Stomach smooth muscle (tissue), 2 donors: Measurements from ENCODE around the gene GPHA2.

Experiments used
- H3K27ac ChIP-seq: one replicate; pipeline ENCODE4 v1.7.0; 2013; ENCODE audit warnings: mild to moderate bottlenecking, low read length, inconsistent platforms
- H3K27me3 ChIP-seq, 2 donors: one replicate each; pipeline ENCODE4 v1.7.0; 2013; ENCODE audit warnings: low read length in 2 of 2; ENCODE audit not compliant: insufficient read depth in 2 of 2, control insufficient read depth in 1 of 2
- H3K36me3 ChIP-seq, 2 donors: one replicate each; pipeline ENCODE4 v1.7.0; 2013; ENCODE audit warnings: low read length in 2 of 2; ENCODE audit not compliant: control insufficient read depth in 2 of 2, insufficient read depth in 2 of 2
- H3K4me1 ChIP-seq: one replicate; pipeline ENCODE4 v1.7.0; 2013; ENCODE audit warnings: low read length; ENCODE audit not compliant: control insufficient read depth, insufficient read depth
- H3K4me3 ChIP-seq, 2 donors: one replicate each; pipeline ENCODE4 v1.7.0; 2013; ENCODE audit warnings: low read length in 2 of 2
- H3K9ac ChIP-seq, 2 donors: one replicate each; pipeline ENCODE4 v1.7.0; 2013; ENCODE audit warnings: low read length in 2 of 2, mild to moderate bottlenecking in 1 of 2
- H3K9me3 ChIP-seq, 2 donors: one replicate each; pipeline ENCODE4 v1.7.0; 2013; ENCODE audit warnings: low read length in 2 of 2; ENCODE audit not compliant: control insufficient read depth in 2 of 2
- donor health status: healthy.
- donor health status: Pancreatic carcinoma.

The GPHA2 gene

DNA sequence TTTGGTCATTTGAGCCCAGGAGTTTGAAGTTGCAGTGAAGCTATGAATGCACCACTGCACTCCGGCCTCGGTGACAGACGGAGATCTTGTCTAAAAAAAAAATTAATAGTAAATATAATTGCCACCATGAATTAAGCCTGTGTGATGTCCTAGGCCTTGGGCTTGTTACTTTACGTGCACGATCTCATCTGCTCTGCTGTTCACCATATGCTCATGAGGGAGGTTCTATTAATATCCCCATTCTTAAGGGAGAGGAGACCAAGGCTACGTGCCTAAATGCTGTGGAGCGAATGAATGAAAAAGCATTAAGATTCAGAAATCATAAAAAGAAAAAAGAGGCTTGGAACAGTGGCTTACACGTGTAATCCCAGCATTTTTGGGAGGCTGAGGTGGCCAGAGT, 16.1 kb downstream of the GPHA2 start:
- no peaks in the 10 kb centered on the region for H3K36me3 ChIP-seq
- H3K27ac ChIP-seq = no peak overlapping the region
- H3K4me3 ChIP-seq = no peak overlapping the region
- peaks cover 40% of the 10 kb centered on the region for H3K4me1 ChIP-seq
- no peaks in the 10 kb centered on the region for H3K9me3 ChIP-seq
- H3K9ac ChIP-seq = no peak overlapping the region
- no peaks in the 10 kb centered on the region for H3K27me3 ChIP-seq

DNA sequence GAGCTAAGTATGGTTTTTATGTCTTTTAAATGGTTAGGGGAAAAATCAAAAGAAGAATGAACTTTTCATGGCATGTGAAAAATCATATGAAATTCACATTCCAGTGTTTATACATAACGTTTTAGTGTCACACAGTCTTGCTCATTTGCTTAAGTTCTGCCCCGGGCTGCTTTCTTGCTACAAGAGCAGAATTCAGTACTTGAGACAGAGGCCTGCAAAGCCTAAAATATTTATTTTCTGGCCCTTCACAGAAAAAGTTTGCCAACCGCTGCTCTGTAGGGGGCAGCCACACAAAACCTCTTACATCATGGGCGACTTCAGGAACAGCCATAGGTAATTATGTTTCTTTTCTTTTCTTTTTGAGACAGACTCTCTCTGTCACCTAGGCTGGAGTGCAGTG, 17.7 kb downstream of the GPHA2 start:
- Histone ChIP-seq H3K36me3 (peaks cover 7 to 9% of the 10 kb centered on the region in 2 donors), H3K9ac (peak overlapping the region; percentile 66 to 68), H3K27me3 (no peaks in the 10 kb centered on the region), H3K27ac (peak overlapping the region; percentile 56), H3K9me3 (no peaks in the 10 kb centered on the region), H3K4me3 (peak overlapping the region; percentile 71 to 100), H3K4me1 (peaks cover 26% of the 10 kb centered on the region)

DNA sequence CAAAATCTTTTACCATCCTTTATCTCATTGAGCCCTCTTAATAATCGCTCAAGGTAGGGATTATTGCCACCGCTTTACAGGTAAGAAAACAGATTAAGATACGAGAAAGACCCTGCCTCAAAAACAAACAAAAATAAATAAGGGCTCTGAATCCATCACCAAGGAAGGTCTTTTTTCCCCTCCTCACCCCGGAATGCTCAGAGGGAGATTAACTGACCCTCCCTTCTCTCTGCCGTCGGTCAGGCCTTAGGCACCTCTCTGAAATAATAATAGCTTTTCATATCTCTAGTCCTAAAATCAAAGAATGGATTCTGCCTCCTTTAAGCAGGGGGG, 18.1 kb downstream of the GPHA2 start:
- Histone ChIP-seq H3K9ac (peak overlapping the region; percentile 66 to 68), H3K36me3 (peaks cover 10 to 12% of the 10 kb centered on the region in 2 donors), H3K4me3 (peak overlapping the region; percentile 71 to 100), H3K9me3 (no peaks in the 10 kb centered on the region), H3K27ac (peak overlapping the region; percentile 56), H3K27me3 (no peaks in the 10 kb centered on the region), H3K4me1 (peaks cover 26% of the 10 kb centered on the region)

DNA sequence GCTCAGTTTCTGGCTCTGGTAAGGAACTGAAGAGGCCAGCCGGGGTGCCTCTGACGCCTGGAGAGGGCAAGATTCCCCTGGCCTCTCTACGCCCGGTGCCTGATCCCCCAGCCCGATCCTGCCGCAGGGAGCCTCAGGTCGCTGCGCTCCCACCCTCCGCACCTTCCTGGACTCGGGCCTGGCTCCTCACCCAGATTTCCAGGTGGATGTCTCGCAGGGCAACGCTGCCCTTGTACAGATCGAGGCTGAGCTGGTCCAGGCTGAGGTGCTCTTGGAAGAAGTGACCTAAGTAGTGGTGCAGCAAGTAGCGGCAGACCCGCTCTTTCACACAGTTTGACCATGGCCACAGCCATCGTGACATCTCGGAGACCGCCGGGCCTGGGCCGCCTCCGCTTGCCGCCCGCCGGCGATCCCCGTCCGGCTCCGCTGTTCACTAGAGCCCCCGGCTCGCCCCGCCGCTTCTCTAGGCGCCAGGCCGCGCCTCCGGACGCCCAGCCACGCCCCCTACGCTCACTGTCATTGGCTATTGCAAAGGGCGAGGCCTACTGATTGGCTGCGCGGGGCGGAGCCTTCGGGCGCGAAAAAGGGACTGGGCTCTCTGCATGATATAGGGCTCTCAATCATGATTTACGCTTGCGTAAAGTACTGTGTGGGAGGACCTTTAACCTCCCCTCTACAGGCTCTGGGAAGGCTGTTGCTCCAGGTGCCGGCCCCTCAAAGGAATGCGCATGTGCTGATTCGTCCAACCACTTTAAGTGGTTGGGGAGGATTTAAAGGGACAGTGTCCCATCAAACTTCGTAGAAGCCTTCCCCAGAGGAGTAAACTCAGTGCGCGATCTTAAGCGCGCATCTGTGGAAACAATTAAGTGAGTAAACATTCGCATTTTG, 18.7 kb downstream of the GPHA2 start, which contains the start of gene ATG2A:
TSS of gene ATG2A (minus strand) at position 435 of the 888 bp plus-strand sequence. CDS start at position 361, 74 bp downstream.
- peaks cover 10 to 18% of the 10 kb centered on the region in 2 donors for H3K36me3 ChIP-seq
- no peaks in the 10 kb centered on the region for H3K27me3 ChIP-seq
- H3K4me3 ChIP-seq = peak within 1 kb of the TSS; percentile 95 to 100
- peak within 1 kb of the TSS; percentile 56 for H3K27ac ChIP-seq
- H3K4me1 ChIP-seq = peaks cover 26% of the 10 kb centered on the region
- no peaks in the 10 kb centered on the region for H3K9me3 ChIP-seq
- H3K9ac ChIP-seq = peak within 1 kb of the TSS; percentile 98

DNA sequence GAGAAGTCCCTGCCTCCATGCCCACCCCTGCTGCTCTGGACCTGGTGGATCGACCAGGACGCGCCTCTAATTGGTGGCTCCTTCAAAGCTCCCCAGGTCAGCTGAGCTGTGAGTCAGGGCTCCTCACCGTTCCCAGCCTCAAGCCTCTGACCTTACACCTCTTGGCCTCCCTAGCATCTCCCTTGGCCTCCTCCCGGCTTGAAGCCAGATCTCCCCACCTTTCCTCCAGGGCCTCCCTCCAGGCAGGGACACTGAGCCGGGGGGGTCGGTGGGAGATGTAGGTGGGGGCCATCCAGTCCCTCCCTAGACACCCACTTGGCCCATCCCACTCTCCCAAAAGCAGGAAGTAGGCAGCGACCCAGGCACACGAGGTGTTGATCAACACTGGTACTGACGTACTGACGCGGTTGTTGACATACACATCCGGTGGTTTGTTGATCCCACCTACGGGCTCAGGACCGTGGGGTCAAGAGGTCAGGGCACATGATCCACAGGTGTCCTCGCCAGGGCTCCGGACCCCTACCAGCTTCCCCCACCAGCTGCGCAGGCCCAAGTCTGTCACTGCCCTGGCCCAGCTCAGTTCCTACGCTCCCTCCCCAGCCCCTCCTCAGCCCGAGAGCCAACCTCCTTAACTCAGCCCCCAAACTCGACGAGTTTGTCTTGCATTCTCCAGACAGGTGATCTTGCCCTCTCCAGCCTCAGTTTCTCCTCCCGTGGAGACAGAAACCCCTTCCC, 19.5 kb downstream of the GPHA2 start:
- no peaks in the 10 kb centered on the region for H3K9me3 ChIP-seq
- peak overlapping the region; percentile 98 for H3K9ac ChIP-seq
- peaks cover 17 to 26% of the 10 kb centered on the region in 2 donors for H3K36me3 ChIP-seq
- peak overlapping the region; percentile 56 for H3K27ac ChIP-seq
- H3K4me1 ChIP-seq = peaks cover 26% of the 10 kb centered on the region
- H3K4me3 ChIP-seq = peak overlapping the region; percentile 95 to 100
- no peaks in the 10 kb centered on the region for H3K27me3 ChIP-seq

DNA sequence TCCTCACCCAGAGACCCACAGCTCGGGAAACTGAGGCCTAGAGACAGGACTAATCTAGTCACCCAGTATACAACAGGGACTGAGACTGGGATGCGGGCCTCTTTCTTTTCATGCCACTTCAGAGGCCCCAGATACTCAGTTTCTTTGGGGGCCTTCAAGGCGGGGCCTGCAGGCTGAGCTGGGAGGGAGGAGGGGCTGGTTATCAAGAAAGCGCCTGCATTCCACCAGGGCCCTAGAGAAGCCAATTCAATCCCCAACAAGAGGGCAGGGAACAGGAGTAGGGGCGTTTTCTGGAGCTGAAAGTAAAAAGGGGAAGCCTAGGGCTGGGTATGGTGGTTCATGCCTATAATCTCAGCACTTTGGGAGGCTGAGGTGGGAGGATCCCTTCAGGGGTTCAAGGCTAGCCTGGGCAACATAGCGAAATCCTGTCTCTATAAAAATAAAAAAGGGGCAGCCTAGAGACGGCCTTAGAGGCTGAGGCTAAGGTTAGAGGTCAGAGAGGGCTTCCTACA, 20.3 kb downstream of the GPHA2 start:
- Histone ChIP-seq H3K9ac (peak overlapping the region in 1 of 2 donors; percentile 98), H3K27me3 (no peaks in the 10 kb centered on the region), H3K4me3 (peak overlapping the region; percentile 95 to 100), H3K4me1 (peaks cover 26% of the 10 kb centered on the region), H3K27ac (no peak overlapping the region), H3K36me3 (peaks cover 22 to 33% of the 10 kb centered on the region in 2 donors), H3K9me3 (no peaks in the 10 kb centered on the region)

DNA sequence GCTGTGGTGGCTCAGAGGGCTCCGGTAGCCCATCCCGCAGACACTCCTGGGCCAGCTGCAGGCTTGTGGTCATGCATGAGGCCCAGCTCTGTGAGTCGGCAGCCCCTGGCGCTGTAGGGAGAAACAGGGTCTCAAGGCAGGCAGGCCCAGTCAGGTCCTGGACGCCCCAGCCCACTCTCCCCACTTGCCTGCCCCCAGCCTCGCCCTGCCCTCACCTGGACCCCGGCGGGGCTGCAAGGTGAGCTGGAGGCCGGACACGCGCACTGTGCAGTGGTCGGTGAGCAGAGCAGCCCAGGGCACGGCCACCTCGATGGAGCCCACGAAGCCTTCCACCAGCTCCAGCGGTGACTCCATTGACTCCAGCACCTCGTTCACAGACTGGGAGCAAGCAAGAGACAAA, 21.6 kb downstream of the GPHA2 start:
- Histone ChIP-seq H3K4me3 (no peak overlapping the region), H3K4me1 (peaks cover 26% of the 10 kb centered on the region), H3K9me3 (no peaks in the 10 kb centered on the region), H3K9ac (no peak overlapping the region), H3K27ac (no peak overlapping the region), H3K36me3 (peaks cover 28 to 38% of the 10 kb centered on the region in 2 donors), H3K27me3 (no peaks in the 10 kb centered on the region)

DNA sequence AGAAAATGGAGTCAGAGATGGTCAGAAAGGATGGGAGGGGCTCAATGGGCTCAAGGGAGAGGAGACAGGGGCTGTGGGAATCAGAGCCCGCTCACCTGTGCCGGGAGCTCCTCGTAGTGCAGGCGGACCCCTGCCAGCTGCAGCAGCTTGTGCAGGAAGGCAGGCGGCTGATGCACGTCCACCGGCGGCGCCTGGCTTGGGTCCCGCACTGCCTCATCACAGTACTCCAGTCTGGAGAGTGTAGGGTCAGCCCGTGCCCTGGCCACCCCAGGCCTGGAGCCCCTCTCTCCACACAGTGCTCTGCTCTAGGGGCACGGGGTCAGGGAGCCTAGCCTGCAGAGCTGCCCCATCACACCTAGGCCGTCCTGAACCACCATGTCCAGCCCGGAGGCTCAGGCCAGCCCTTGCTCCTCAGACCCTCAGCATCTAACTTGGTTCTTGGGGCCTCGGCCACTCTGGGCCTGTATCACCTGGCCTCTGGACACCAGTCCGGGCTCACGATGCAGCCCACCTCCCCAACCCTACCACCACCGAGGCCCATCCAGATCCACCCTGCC, 22.4 kb downstream of the GPHA2 start:
- H3K36me3 ChIP-seq = peaks cover 30 to 38% of the 10 kb centered on the region in 2 donors
- H3K27ac ChIP-seq = no peak overlapping the region

DNA sequence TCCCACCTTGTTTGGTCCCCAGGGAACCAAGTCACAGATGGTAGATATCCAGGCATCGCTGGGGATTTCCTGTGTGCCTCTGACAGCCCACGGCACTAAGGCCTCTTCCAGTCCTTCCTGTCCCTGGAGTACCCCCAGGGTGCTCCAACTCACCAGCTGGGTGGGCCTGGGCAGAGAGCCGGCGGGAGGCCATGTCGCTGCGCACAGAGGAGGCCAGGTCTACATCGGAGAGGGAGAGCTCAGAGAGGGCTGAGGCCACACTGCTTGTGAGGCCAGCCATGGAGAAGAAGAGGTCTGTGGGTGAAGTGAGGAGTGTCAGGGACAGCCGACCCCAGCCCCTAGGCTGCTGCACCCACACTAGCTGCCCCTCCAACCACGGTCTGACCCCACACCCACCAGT, 24.0 kb downstream of the GPHA2 start:
- Histone ChIP-seq H3K9me3 (no peaks in the 10 kb centered on the region), H3K36me3 (peaks cover 33 to 52% of the 10 kb centered on the region in 2 donors), H3K27me3 (no peaks in the 10 kb centered on the region), H3K4me3 (no peak overlapping the region), H3K4me1 (peaks cover 16% of the 10 kb centered on the region), H3K9ac (no peak overlapping the region), H3K27ac (no peak overlapping the region)

More for the DNA sequence above, 22.4 kb downstream of the GPHA2 start:
- Histone ChIP-seq H3K9me3 (no peaks in the 10 kb centered on the region), H3K27me3 (no peaks in the 10 kb centered on the region), H3K4me3 (no peak overlapping the region), H3K9ac (no peak overlapping the region), H3K4me1 (peaks cover 21% of the 10 kb centered on the region)

DNA sequence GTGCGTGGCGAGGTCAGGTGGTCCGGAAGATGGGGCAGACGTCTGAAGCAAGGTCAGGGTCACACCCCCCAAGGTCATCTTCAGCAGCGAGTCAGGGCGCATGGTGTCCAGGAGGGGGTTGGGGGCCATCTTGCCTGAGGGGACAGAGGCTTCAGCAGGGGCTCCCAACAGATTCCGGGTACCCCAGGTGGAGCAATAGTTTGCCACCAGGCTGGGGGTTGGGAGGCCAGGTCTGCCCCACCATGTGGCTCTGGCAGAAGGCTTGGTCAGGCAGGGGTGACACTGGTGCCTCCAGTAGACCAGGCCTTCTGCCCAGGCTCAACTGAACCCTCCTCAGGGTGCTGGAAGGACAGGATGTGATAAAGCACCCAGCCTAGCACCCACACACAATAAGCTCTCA, 24.6 kb downstream of the GPHA2 start:
- H3K27me3 ChIP-seq = no peaks in the 10 kb centered on the region
- no peaks in the 10 kb centered on the region for H3K9me3 ChIP-seq
- no peak overlapping the region for H3K9ac ChIP-seq
- H3K36me3 ChIP-seq = peaks cover 33 to 56% of the 10 kb centered on the region in 2 donors
- H3K4me1 ChIP-seq = peaks cover 11% of the 10 kb centered on the region
- H3K4me3 ChIP-seq = no peak overlapping the region
- H3K27ac ChIP-seq = no peak overlapping the region
